GM19025 (cell line): ENCODE measurements around the gene RAD51D.
A peak's percentile ranks its signal among the peaks of the same experiment; 100 is the strongest.
"Not testable (repeated sequence)": the region's sequence is repeated elsewhere in the genome, so short reads cannot be mapped to it uniquely, and the experiment has no call there.

ENCODE experiments used
- ATAC-seq: cut with Tn5 transposase; IDR thresholded peaks from one replicate; pipeline ENCODE4 v1.9.1; 2021; ENCODE audit warnings: mild to moderate bottlenecking, low read depth, moderate library complexity; ENCODE audit not compliant: unreplicated experiment

Gene RAD51D

DNA sequence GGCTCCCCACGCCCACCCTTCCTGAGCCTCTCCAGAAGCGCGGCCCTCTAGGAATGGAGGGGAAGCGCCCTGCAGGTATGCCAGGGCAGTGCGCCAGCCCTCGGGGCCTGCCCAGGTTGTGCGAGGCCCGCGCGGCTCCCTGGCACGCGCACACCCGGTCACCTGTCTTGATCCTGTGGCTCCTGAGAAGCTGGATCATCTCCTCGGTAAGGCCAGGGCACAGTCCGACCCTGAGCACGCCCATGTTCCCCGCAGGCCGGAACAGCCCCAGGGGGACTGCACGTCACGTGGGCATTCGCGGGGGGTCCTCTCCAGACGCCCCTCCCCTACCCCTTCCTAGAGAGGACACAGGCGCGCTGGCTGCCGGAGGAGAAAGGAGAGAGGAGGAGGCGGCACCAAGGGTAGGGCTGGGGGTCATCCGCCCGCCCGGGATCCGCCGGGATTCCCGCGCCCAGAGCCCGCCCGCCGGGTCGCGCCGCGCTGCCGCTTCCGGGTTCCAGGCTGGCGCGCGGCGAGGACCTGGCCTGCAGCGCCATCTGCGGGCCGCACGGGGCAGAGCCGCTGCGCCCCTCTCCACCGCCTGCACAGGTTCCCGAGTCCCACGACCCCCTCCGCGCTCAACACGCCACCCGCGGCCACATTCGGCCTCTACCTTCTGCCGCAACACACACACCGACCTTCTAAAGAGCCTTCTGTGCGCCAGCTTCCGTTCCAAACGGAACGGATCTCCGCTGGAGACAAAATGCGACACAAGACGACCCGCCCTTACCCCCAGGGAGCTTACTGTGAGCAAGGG is at the start of gene RAD51D:
Gene RAD51D (minus strand): TSS at position 491 of the 796 bp plus-strand sequence. CDS start 247 bp downstream, at position 244.
- peak; percentile 85 for ATAC-seq

DNA sequence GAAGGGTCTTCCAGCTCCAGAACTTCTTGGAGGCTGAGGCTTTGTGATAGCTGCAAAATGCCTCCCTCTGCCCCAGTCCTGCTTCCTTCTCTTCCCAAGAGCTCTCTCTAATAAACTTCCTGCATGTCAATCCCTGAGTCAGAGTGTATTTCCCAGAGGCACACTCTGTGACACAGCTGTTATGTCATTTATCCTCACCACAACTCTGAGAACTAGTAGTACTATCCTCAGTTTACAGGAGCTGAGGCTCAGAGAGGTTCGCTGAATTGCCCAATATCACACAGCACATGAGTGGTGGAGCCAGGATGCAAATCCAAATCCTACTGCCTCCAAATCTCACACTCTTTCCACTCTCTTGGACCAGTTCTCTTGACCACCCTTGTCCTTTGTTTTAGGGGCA is 48.0 kb upstream of the RAD51D start:
- no peak for ATAC-seq

DNA sequence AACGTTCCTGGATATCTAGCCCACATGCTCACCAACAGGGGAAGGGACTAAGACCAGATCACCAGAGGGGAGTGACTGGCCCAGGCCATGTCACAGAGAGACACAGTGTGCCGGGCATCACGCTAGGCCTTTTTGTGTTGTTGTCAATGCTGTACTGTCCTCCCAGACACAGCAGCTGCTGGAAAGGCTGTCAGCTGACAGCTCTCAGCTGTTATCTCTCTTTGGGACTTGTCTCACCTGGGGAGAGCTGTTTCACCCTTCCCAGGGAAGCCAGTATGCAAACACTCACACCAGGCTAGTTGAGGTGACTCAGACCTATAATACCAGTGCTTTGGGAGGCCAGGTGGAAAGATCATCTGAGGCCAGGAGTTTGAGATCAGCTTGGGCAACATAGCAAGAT is 47.4 kb upstream of the RAD51D start:
- no peak for ATAC-seq

DNA sequence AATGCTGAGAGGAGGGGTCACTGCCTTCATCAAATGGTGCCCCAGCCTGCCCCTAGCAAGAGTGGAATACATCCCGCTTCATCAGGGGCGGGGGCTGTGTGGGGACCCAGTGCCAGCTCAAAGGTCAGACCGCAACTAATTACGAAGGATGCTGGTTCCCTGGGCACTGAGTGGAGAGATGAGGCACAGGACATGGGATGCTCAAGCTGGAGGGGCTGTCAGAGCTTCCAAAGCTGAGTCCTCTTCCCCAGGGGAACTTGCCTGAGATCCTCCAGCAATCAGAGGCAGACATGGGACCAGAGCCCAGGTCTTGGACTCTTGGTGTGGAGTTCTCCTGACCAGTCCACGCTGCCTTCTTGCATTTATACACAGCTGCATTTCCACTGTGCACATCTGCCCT is 46.9 kb upstream of the RAD51D start:
- no peak for ATAC-seq

DNA sequence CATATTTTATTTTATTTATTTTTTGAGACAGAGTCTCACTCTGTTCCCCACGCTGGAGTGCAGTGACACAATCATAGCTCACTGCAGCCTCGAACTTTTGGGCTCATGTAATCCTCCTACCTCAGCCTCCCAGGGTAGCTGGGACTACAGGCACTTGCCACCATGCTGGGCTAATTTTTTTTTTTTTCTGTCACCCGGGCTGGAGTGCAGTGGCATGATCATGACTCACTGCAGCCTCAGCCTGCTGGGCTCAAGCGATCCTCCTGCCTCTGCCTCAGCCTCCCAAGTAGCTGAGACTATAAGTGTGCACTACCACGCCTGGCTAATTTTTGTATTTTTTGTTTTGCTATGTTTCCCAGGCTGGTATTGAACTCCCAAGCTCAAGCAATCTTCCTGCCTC is 45.1 kb upstream of the RAD51D start:
- ATAC-seq: no peak

DNA sequence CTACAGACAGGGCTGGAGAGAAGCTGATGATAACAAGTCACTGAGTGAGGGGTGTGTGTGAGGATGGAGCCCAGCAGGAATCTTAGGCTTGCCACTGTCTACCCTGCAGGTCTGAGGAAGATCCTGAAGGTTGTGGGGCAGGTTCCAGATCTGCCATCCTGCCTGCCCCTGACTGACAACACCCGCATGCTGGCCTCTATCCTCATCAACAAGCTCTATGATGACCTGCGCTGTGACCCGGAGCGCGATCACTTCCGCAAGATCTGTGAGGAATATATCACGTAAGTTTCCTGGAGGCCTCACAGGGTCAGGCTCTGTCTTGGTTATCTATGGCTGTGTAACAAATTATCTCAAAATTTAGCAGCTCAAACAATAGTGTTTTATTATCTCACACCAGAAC is 44.2 kb upstream of the RAD51D start:
- no peak for ATAC-seq

DNA sequence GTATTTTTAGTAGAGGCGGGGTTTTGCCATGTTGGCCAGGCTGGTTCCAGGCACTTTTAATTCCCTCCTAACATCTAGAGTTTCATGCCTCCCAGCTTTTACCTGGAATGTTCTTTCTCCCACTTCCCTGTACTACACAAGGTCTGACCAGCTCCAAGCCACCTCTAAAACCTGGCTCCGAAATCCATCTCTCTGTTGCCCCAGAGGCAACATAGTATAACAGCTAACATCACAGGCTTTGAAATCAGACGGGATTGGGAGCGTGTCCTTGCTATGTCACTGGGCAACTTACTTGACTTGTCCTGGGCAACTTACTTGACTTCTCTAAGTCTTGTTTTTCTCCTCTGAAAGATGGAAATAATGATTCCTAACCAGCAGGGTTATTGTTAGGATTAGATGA is 43.1 kb upstream of the RAD51D start:
- ATAC-seq: no peak

DNA sequence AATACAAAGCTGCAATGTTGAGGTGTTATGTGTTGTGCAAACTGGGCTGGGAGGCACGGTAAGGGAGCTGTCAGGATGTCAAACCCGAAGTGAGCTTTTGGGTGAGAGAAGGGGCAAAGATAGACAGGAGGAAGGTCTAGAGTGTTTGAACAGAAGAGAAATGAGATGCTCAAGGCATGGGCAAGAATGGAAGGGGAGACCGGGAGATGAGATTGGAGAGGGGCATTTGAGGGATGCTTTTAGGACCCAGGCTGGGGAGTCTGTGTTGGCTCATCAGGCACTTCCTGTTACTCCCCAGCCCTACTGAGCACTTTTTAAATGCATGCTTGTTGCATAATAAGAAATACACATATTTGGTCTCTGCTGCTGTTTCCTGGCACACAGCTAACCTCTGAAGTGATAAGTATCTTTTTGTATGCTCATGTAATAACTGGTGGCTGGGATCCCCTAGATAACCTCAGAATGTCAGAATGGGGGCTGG is 41.7 kb upstream of the RAD51D start:
- no peak for ATAC-seq

DNA sequence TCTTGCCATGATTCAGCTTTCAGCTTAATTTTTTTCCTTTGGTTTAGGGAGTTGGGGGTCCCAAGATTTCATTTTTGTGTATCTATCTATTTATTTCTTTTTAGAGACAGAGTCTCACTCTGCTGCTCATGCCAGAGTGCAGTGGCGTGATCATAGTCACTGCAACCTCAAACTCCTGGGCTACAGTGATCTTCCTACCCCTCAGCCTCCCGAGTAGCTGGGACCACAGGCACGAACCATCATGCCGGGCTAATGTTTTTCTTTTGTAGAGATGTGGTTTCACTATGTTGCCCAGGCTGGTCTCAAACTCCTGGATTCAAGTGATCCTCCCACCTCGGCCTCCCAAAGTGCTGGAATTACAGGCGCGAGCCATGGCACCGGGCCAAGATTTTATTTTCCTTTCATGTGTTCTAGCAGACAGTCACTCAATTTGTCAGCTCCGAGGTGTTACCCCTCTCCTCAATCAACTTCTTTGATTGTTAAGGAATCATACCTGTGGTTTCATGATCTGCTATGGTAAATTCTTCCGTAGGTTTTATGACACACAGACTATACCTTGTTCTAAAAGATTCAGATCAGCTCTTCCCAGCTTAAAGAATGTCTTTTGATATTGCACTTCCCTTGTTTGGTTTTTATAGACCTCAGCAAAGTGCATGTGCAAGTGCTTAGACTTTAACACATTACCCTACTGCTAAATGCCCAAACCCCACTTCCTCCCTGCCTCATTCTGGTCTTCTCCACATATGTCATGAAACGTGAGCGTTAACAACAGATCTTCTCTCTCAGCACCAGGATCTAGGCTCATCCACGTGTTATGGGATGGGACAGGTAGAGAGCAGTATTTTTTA is 40.9 kb upstream of the RAD51D start:
- no peak for ATAC-seq

DNA sequence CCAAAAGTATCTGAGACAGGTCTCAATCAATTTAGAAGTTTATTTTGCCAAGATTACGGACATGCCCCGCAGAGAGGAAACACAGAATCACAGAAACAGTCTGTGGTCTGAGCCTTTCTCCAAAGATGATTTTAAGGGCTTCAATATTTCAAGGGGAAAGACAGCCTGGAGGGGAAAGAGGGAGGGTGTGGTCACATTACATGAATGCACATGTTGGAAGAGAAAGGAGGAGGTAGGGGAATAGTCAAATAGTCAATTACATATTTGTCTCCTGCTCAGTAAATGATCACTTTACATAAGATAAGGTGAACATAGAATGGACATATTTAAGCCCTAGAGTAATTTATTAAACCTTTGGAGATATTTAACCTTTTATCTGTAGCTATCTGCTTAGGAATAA is 40.3 kb upstream of the RAD51D start:
- ATAC-seq: no peak

DNA sequence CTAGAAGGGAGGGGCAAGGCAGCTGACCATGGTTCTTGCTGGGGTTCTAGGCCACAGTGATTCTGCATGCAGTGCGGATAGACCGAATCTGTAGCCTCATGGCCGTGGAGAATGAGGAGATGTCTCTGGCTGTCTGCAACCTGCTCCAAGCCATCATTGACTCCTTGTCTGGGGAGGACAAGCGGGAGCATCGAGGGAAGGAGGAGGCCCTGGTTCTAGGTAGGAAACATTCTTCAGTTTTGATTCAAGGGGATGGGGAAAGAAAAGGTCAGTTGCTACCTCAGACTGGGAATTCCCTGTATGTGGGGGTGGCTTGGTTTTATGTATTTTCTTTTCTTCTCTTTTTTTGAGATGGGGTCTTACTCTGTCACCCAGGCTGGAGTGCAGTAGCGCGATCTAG is 35.6 kb upstream of the RAD51D start:
- no peak for ATAC-seq

DNA sequence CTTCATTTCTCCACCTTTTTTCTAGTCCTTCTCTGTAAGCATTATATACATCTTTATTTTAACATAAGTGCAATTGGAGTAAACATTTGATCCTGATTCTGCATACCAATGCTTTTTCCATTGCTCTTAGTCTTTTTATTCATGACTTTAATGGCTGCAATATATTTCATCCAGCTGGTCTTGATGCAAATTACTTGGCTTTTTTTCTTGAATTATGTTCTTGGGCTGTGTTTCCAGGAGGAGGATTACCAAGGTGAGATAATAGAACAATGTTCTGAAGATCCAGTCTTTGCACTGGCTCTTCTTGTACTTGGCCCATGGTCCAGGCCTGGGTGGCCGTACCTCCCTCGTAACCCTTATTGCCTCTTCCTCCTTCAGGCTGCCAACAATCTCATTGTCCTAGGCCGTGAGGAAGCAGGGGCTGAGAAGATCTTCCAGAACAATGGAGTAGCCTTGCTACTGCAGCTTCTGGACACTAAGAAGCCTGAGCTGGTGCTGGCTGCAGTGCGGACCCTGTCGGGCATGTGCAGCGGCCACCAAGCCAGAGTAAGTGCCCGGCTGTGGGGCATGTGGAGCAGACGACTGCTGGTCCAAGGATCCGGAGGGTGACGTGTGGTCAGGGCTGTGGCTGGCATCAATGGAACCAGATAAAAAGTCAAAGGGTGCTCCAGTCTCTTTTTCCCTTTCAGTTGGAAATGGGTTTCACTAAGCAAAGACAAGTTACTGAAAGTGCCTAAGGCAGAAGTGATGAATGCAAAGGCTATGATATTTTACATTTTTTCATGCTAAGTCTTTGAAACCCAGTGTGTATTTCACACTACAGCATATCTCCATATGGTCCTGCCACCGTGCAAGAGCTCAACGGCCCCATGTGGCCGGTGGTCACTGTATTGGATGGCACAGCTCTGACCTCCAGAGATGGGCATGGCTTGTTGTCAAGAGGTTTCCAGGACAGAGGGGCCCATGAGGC is 34.8 kb upstream of the RAD51D start:
- no peak for ATAC-seq

DNA sequence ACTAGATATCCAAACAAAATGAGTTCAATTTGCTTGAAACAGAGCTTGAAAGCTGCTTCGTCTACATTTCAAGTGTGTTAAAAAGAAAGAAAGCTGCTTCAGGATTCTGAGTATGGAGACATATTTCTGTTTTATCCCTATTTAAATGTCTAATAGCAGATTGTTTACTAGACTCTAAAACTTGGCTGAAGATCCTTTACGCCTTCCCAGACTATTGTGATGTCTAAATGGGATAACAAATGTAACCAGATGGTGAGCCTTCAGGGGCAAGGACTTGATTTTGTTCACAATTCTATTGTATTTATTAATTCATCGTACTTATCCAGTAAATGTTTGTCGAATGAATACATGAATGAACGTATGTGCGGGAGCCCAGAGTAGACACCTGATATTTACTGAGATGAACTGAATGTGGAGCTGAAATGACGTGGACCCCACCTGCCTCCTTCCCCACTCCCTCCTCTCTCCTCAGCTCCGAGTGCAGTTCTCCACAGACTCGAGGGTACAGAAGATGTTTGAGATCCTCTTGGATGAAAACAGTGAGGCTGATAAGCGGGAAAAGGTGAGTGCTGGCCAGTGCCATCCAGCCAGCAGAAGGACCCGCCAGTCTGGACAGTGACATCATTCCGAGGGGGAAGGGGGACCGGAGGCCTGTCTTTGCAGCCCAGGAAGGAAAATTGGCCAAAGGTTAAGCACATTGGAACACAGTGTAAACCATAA is 32.9 kb upstream of the RAD51D start:
- ATAC-seq: no peak

DNA sequence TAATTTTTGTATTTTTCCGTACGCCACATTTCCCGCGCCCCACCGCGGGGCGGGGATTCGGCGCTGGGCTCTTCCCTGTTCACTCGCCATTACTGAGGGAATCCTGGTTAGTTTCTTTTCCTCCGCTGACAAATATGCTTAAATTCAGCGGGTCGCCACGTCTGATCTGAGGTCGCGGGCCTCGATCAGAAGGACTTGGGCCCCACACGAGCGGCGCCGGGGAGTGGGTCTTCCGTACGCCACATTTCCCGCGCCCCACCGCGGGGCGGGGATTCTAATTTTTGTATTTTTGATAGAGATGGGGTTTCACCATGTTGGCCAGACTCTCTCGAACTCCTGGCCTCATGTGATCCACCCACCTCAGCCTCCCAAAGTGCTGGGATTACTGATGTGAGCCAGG is 31.4 kb upstream of the RAD51D start:
- not testable (repeated sequence) for ATAC-seq

DNA sequence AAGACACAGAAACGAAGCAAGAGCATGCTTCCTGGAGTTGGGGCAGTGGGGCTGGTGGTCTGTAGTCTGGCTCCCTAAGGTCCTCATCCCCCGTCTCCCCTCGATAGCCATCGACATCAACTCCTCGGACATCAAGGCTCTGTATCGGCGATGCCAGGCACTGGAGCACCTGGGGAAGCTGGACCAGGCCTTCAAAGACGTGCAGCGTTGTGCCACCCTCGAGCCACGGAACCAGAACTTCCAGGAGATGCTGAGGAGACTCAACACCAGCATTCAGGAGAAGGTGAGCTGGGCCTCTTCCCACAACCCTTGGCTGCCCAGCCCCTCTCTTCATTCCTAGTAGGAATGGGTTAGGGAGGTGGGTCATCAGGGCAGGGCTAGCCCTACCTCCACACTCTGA is 30.3 kb upstream of the RAD51D start:
- no peak for ATAC-seq

DNA sequence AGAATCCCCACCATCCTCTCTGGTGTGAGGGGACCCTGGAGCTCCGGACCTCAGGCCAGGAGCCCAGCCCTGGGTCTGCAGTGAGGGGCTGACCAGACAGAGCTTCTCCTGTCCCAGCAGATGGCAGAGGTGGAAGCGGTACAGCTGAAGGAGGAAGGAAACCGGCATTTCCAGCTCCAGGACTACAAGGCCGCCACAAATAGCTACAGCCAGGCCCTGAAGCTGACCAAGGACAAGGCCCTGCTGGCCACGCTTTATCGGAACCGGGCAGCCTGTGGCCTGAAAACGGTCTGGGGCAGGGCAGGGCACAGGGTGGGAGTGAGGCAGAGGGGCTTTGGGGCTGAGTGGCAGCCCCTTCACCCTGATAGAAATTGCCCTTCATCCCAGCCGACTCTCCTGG is 28.5 kb upstream of the RAD51D start:
- ATAC-seq: no peak

DNA sequence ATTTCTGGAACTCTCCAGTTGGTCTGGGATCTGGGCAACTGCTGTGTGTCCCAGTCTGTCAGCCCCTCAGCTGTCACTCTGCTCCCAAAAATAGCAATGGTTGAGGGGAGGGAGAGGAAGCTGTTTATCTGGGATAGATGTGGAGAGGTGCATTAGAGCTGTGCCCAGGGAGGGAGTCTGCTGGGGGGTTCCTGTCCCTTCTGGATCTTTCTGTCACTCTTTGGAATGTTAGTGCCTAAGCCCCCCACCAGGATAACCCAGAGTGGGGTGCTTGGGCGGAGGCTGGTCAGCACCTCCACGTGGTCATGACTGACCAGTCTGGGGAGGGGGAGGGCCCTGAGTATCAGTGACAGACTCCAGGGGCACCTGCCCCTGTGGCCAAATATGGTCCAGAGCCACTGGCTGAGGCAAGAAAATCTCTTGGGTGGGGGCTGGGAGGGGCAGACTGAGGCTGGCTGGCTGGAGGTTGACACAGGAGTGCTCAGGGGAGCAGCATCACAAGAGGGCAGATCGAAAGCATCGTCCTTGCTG is 27.8 kb upstream of the RAD51D start, which contains the start of gene UNC45B:
Gene UNC45B (plus strand): TSS at position 443 of the 531 bp plus-strand sequence. CDS start 447 bp downstream, outside the sequence.
- no peak for ATAC-seq

DNA sequence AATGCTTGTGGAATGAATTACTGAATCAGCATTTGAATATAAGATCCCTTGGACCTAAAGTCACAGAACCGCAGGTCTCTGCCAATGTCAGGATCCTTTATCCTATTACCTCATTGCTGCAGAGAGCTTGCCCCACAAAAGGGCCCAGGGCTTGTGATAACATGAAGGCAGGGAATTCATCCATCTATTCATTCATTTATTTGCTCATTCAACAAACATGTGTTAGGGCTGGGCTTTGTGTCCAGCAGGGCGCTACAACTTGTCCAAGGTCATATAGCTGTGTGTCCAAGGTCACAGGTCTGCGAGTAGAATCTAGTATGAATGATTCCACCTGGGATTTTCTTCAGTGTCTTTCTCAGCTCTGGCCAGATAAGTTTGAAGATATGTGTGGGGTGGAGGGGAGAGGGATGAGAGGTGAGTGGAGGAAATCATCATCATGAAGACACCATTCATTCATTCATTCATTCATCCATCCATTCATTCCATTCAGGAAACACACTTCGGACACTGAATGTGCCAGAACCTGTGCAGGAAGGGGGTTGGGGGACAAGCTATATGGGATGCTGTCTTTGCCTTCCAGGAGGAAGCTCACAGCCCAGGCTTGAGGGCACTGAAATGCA is 26.7 kb upstream of the RAD51D start:
- ATAC-seq: no peak

DNA sequence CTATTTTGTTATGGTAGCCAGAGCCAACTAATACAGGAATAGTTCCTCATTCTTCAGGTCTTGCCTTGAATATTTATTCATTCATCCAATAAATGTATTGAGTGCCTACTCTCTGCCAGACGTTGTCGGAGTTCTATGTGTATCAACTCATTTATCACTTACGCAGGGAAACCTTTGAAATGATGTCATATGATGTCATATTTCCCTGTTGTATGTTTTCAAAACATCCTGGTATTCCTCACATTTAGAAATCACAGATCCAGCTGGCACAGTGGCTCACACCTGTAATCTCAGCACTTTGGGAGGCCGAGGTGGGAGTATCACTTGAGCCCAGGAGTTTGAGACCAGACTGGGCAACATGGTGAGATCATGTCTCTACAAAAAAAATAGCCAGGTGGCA is 25.2 kb upstream of the RAD51D start:
- ATAC-seq: no peak
